ENCODE data around the gene ZBTB40.
A peak's percentile ranks its signal among the peaks of the same experiment; 100 is the strongest.

Gene ZBTB40

GRCh38 chr1:22434717-22435116, 16.9 kb upstream of the ZBTB40 start:
- DNase-seq = no peak

DNA sequence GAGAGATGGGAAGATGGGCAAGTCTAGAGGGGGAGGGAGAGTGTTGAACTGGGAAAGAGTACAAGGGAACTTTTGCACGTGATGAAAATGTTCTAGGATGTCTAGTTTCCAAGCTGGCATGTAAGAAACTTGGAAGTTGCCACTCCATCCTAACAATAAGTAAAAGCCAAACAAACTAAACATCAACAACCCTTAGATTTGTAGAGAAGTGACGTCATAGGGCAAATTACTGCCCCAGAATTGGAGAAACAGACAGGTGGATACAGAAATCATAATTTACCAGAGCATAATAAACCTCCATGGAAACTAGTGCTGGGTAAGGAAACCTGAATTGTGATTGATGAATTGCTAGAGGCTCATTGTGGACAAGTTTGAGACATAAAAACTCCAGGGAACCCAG, 14.7 kb upstream of the ZBTB40 start:
- DNase-seq = no peak

- DNase-seq = no peak
Measured at GRCh38 chr1:22437573-22437972, 14.1 kb upstream of the ZBTB40 start.

- no peak for DNase-seq
Measured at GRCh38 chr1:22440582-22440981, 11.1 kb upstream of the ZBTB40 start.

GRCh38 chr1:22442212-22442894, 9.3 kb upstream of the ZBTB40 start:
- no peak for DNase-seq

- DNase-seq = no peak
Measured at GRCh38 chr1:22443332-22443731, 8.3 kb upstream of the ZBTB40 start.

DNA sequence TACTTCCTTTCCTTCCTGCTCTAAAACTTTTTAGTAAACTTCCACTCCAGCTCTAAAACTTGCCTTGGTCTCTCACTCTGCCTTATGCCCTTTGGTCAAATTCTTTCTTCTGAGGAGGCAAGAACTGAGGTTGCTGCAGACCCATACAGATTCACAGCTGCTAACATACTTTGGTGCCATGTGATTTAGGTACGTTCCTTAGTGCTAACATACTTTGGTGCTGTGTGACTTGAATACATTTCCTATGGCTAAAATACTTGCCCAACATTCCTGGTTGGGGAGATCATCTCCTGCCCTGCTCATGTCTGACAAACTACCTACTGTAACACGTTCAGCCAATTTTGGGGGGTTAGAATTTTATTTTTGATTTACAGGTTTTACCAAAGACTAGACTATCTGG, 6.8 kb upstream of the ZBTB40 start:
- DNase-seq = no peak

GRCh38 chr1:22447621-22448111, 4.0 kb upstream of the ZBTB40 start:
- DNase-seq = no peak

GRCh38 chr1:22449636-22450035, 2.0 kb upstream of the ZBTB40 start:
- DNase-seq = no peak

GRCh38 chr1:22450351-22451021, 1.2 kb upstream of the ZBTB40 start:
- no peak for DNase-seq

GRCh38 chr1:22452481-22452957, 868 bp downstream of the ZBTB40 start:
- peak; percentile 36 for DNase-seq

- no peak for DNase-seq
Measured at GRCh38 chr1:22453181-22453580, 1.5 kb downstream of the ZBTB40 start.

- no peak for DNase-seq
Measured at GRCh38 chr1:22454476-22455056, 2.9 kb downstream of the ZBTB40 start.

DNA sequence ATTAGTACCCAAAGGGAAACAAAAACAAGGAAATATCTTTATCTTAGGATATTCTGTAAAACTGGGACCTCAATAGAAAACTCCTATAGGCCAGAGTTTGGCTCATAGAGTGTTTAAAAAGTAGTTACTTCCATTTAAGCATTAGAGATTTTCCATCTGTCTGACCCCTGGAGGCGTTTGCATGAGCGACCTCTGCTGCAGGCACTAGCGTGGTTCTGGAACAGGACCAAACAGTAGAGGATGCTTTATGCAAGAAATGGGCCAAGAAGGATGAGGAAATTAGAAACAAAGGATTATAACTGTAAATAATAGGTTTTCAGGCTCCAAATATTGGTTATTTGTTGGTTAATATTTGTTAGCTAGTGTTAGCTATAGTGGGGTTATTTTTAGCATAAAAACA, 5.7 kb downstream of the ZBTB40 start:
- no peak for DNase-seq

- DNase-seq = no peak
Measured at GRCh38 chr1:22457836-22458235, 6.2 kb downstream of the ZBTB40 start.

DNA sequence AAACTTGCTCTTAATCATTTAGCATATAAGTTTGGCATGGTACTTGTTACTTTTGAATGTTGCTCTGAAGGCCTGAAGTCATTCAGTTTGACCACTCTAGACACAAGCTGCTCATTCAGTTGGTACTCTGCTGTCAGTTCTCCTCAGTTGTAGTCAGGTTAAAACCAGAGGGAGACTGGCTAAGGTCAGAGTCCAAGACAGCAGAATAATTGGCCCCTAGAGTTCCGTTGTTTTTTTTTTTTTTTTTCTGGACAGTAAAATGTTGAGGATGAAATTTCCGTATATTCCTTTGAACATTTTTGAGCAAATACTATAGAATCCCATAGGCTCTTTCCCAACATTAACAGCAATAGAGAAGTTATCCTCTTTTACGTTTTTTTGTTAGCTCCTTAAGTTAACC, 9.4 kb downstream of the ZBTB40 start:
- no peak for DNase-seq

DNA sequence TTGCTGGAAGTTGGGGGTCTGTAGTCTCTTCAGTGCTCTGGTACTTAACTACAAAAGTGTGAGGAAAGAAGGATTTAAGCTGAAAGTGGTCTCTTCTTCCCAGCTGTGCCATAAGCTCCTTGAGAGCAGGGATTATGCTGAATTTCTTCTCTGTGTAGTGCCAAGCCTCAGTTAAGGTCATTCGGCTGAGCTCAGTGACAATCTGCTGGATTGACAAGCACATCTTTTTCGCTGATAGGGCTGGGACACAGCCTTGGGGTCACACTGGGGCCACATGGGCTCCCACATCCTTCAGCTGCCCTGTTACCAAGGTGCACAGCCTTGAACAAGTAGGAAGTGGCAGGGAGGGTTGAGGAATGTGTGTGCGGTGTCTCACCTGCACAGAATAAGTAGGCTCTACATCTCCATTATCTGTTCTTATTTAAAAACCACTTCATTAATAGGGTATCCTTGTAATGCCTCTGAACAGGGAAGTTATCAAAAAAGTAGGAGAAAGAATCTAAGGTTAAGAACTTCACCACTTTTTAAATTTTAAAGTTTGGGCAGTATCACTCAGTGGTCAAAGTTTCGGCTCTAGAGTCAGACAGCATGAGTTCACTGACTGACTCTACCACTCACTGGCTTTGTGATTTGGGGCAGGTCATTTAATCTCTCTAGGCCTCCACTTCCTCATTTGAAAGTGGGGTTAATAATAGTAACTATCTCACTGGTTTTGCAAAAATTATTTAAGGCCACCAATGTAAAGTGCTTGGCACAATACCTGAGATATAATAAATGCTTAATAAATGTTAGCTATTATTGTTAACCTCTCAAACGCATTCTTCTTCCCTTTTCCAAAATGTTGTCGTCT, 10.3 kb downstream of the ZBTB40 start:
- no peak for DNase-seq

GRCh38 chr1:22462928-22463327, 11.3 kb downstream of the ZBTB40 start:
- DNase-seq = no peak

DNA sequence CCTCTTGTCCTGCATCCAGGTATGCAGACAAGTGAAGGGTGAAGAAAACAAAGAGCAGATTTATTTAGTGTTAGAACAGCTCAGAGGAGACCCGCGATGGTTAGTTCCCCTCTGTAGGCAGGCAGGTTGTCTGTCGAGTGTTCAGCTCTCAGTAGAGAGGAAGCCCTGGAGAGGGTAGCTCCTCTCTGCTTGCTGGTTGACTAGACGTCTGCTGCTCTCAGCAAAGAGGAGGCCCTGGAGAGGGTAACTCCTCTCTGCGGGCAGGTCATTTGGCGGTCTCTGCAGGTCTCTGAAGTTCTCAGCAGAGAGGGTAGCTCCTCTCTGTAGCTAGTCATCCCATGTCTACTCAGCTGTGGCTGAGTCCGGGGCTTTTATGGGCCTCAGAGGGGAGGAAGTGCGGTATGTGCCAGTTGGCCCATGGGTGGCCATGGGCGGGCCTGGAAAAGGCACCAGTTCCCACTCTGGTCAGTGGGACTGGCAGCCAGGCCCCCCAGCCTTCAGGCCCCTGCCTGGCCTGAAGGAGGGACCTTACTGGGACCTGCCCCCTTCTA, 13.4 kb downstream of the ZBTB40 start:
- no peak for DNase-seq

- no peak for DNase-seq
Measured at GRCh38 chr1:22465671-22466070, 14.0 kb downstream of the ZBTB40 start.

GRCh38 chr1:22470227-22470626, 18.6 kb downstream of the ZBTB40 start:
- DNase-seq = no peak

DNA sequence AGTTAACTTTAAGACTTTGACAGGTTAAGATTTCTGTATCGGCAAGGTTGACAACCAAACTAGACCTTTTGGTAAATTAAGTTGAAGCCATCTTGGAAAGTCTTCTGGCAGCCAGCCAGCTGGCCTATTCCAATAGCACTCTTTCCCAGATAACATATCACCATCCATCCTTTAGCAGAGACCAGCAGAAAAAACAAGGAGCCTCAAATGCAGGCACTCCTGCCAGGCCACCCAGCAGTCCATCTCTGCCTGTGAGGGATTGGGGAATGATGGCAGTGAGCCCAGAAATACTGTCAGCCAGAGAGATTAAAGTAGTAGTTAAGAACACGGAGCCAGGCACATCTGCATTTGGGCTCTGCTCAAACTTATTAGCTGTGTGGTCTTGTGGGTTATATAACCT, 19.4 kb downstream of the ZBTB40 start:
- DNase-seq = no peak

GRCh38 chr1:22471610-22472009, 20.0 kb downstream of the ZBTB40 start:
- DNase-seq = no peak

All from CD4-positive, alpha-beta T cell treated with Interleukin-10 for 1 hour (primary cell).